ENCODE measurements around the gene ADD2. TPM values are rescaled to one million over a fixed set of nuclear protein-coding genes. Genes with fewer than 3 reads are reported as not detected.

ADD2 gene
- total RNA-seq, 1 experiment from 2014 or later: 5.6 TPM

GRCh38 chr2:70779911-70780545 is 12.0 kb upstream of the ADD2 start:
- Histone ChIP-seq H3K9me3 (ENCODE audit: low read depth, low read length, poor library complexity, severe bottlenecking) (no peaks in the 10 kb centered on the region), H3K27ac (ENCODE audit: low read depth, low read length, poor library complexity, severe bottlenecking) (no peak overlapping the region), H3K36me3 (ENCODE audit: insufficient read depth, low read length, poor library complexity, severe bottlenecking) (no peaks in the 10 kb centered on the region), H3K27me3 (replicated peaks; ENCODE audit: insufficient read depth, low read depth, low read length, poor library complexity) (no peaks in the 10 kb centered on the region), H3K4me1 (ENCODE audit: insufficient read depth, low read length, poor library complexity, severe bottlenecking) (no peaks in the 10 kb centered on the region), H3K4me3 (ENCODE audit: low read depth, low read length, poor library complexity, severe bottlenecking) (no peak overlapping the region)
- TF ChIP-seq CTCF (conservative IDR thresholded peaks at IDR 0.05; ENCODE audit: low read depth, low read length) (no peak), EZH2 (IDR thresholded peaks at IDR 0.05; ENCODE audit: borderline replicate concordance, low read depth, low read length, poor library complexity, severe bottlenecking) (no peak)
- no peak for DNase-seq (ENCODE audit: low spot score)
- POLR2A ChIA-PET (ENCODE audit: low non-redundant PET): no interaction called here
- CTCF ChIA-PET: no interaction called here
- no TSS peak for BruUV-seq (replicated peaks)
- intact Hi-C loops (cut with micrococcal nuclease; ENCODE audit: unreplicated experiment): loop anchor here (10.0 kb wide), 1 partner anchor 475 kb away; the partner anchor contains the start of gene FAM136A

- intact Hi-C loops (cut with micrococcal nuclease; ENCODE audit: unreplicated experiment): no loop called here
These were observed 11.5 kb upstream of the ADD2 start for GRCh38 chr2:70779491-70779890.

GRCh38 chr2:70778676-70779075 is 10.7 kb upstream of the ADD2 start:
- H3K27ac ChIP-seq (ENCODE audit: low read depth, low read length, poor library complexity, severe bottlenecking): no peak overlapping the region
- TF ChIP-seq CTCF (conservative IDR thresholded peaks at IDR 0.05; ENCODE audit: low read depth, low read length): no peak
- no peak for TF ChIP-seq EZH2 (IDR thresholded peaks at IDR 0.05; ENCODE audit: borderline replicate concordance, low read depth, low read length, poor library complexity, severe bottlenecking)
- no peak overlapping the region for H3K4me3 ChIP-seq (ENCODE audit: low read depth, low read length, poor library complexity, severe bottlenecking)
- no peaks in the 10 kb centered on the region for H3K4me1 ChIP-seq (ENCODE audit: insufficient read depth, low read length, poor library complexity, severe bottlenecking)
- peaks cover 9% of the 10 kb centered on the region for H3K27me3 ChIP-seq (replicated peaks; ENCODE audit: insufficient read depth, low read depth, low read length, poor library complexity)
- CTCF ChIA-PET: no interaction called here
- BruUV-seq (replicated peaks): no TSS peak
- DNase-seq (ENCODE audit: low spot score): no peak
- no peaks in the 10 kb centered on the region for H3K9me3 ChIP-seq (ENCODE audit: low read depth, low read length, poor library complexity, severe bottlenecking)
- no peaks in the 10 kb centered on the region for H3K36me3 ChIP-seq (ENCODE audit: insufficient read depth, low read length, poor library complexity, severe bottlenecking)
- POLR2A ChIA-PET (ENCODE audit: low non-redundant PET): no interaction called here
- intact Hi-C loops (cut with micrococcal nuclease; ENCODE audit: unreplicated experiment): no loop called here

More at GRCh38 chr2:70779491-70779890, 11.5 kb upstream of the ADD2 start:
- Histone ChIP-seq H3K9me3 (ENCODE audit: low read depth, low read length, poor library complexity, severe bottlenecking) (no peaks in the 10 kb centered on the region), H3K27ac (ENCODE audit: low read depth, low read length, poor library complexity, severe bottlenecking) (no peak overlapping the region), H3K4me3 (ENCODE audit: low read depth, low read length, poor library complexity, severe bottlenecking) (no peak overlapping the region), H3K36me3 (ENCODE audit: insufficient read depth, low read length, poor library complexity, severe bottlenecking) (no peaks in the 10 kb centered on the region), H3K4me1 (ENCODE audit: insufficient read depth, low read length, poor library complexity, severe bottlenecking) (no peaks in the 10 kb centered on the region), H3K27me3 (replicated peaks; ENCODE audit: insufficient read depth, low read depth, low read length, poor library complexity) (peaks cover under 1% of the 10 kb centered on the region)
- no TSS peak for BruUV-seq (replicated peaks)
- DNase-seq (ENCODE audit: low spot score): no peak
- TF ChIP-seq CTCF (conservative IDR thresholded peaks at IDR 0.05; ENCODE audit: low read depth, low read length): no peak
- TF ChIP-seq EZH2 (IDR thresholded peaks at IDR 0.05; ENCODE audit: borderline replicate concordance, low read depth, low read length, poor library complexity, severe bottlenecking): no peak
- ChIA-PET CTCF (no interaction called here), POLR2A (ENCODE audit: low non-redundant PET) (no interaction called here)
